Midbrain (tissue), 1 donor: ENCODE measurements around the gene PIK3C3.
A peak's percentile ranks its signal among the peaks of the same experiment; 100 is the strongest.
"Not testable (repeated sequence)": the region's sequence is repeated elsewhere in the genome, so short reads cannot be mapped to it uniquely, and the experiment has no call there.

Source experiments
- DNase-seq: peaks from one replicate; lab custom pipeline; 2025; lab: John Stamatoyannopoulos, UW

The PIK3C3 gene

DNA sequence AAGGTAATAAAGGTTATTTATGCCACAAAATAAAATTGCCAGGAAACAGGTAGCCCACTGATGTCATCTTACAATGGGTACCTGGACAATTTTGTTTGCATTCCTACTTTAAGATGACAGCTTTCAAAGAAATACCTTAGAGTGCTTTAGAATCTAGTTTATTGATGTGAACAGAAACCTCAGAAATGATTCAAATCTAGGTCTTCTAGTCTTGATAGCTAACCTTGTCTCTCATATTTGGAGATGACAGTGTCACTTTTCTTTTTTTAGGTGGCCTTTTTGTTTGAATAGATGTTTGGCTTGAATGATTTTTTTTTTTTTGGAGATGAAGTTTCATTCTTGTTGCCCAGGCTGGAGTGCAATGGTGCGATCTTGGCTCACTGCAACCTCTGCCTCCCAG is 69.1 kb downstream of the PIK3C3 start:
- DNase-seq = no peak

- no peak for DNase-seq
Measured at GRCh38 chr18:42025491-42025890, 70.5 kb downstream of the PIK3C3 start.

DNA sequence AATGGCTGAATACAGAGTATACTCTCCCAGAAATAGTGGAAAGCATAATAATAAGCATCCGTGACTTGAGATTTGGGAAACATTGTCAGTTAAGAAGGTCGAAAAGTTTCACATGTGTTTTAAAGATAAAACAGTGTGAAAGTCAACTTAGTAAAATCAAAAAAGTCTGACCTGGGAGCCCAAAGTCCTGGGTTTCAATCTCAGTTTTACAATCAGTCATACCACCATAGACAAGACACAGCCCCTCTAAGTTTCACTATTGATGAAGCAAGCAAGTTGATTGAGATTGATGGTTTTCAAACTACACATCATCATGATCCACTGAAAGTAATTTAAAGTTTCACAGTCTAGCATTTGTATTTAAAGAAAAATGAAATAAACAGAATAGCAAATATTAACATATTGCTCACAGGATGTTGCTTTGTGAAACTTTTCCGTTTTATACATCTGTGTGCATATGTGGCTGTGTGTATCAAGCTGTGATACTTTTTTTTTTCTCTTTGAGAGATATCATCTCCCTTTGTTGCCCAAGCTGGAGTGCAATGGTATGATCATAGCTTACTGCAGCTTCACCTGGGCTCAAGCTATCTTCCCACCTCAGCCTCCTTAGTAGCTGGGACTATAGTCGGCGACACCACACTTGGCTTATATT is 71.1 kb downstream of the PIK3C3 start:
- no peak for DNase-seq

DNA sequence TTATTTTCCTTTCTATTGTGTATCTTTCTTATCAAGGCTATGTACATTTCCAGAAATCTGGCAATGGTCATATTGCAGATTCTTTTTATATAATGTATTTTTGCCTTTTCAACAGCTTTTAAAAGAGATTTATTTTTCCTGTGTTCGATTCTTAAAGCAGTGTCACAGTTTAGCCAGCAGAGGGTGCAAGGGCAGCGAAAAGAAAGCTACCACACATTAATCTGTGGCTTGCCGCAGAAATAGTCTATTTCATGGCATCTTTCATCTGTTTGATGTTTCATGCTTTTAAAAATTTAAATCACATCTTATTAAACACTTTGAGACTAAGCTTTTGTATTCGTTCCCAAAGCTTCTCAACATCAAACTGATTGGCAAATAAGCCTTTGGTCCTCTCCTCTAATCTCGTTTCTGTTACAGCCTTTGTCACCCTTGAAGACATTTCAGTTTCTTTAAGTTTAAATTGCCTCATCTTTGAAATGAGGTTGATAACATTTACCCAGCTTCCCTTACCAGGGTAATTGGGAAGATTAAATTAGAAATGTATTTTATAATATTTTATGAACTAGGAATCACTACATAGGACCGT is 73.3 kb downstream of the PIK3C3 start:
- DNase-seq = peak; percentile 30

DNA sequence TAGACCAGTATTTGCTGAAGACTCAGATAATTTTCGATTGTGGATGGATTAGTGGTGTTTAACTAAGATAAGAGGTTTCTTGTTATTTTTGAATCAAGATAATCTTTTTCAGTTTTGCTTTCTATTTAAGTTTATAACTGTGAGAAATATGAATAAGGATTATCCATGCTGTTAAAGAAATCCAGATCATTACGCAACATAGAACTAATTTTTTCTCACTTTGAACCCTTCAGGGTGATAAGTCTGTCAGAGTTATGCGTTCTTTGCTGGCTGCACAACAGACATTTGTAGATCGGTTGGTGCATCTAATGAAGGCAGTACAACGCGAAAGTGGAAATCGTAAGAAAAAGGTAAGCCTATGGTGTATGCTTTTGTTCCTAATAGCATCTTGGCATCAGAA is 74.1 kb downstream of the PIK3C3 start:
- DNase-seq = no peak

DNA sequence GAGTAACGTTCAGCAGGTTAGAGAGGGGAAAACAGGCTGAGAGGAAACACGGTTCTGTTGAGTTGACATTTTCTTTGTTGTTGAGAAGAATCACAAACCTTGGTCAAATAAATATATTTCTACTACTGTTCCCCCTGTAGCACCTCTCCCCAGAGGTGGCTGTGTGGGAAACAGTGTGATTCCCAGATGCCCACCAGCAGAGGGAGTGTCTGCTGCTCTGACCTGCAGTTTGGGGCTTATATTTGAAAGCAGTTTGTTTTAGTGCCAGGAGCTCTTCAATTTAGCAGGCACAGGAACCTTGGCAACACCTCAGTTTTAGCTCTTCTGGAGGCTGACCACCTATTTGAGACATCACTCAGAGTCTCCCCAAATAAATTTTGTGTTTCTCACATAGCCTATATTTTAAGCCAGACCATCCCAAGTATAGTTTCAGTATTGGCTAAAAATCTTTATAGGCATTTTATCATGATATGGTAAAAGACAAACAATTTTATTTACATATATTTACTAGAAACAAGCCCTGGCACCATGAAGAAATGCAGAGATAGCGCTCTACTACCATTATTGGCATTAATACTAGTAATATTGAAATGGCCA is 75.7 kb downstream of the PIK3C3 start:
- DNase-seq = peak; percentile 9

- DNase-seq = no peak
Measured at GRCh38 chr18:42032447-42032846, 77.4 kb downstream of the PIK3C3 start.

DNA sequence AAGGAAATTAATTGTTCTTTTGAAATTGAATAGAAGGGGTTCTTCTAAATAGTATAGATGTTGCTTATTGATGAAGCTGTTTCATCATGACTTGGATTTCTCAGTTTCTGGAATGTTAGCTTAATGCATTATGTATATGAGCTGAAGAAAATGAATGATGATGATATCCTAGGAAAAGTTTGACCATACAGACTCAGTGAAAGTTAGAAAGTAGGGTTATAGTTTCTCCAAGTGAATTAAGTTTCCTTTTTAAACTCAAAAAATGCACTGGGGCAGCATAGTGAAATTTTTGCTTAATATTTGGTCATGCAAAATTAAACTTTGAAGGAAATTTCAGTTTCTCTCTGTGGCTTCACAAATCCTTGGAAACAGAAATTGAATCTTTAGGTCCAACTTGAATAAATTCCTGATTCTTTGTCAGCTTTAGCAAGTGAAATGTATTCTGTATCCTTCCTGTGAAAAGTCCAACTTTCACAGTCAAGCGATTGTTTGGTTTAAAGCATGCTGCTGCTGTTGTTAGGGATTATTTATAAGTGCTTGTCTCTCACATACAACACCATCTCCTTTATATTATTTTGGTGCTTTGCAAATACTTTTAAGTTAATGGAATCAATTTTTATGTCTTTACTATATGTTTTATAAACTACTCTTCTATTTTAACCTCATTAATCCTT is 78.2 kb downstream of the PIK3C3 start:
- DNase-seq = peak; percentile 37

- no peak for DNase-seq
Measured at GRCh38 chr18:42038936-42039335, 83.9 kb downstream of the PIK3C3 start.

DNA sequence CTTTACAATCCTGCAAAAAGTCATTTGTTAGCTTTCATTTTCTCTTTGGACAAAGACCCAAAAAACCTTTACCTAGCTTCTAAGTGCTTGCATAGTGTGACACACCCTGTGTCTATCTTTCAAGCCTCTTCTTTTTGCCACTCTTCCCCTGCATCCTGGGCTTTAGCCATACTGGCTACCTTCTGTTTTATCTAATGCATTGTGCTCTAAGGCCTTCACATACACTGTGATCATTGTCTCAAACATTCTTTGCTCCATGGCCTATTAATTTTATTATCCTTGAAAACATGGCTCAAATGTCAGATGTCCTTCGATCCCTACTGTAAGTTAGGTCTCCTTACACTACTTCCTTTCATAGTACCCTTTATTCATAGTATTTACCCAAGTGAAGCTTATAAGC is 84.4 kb downstream of the PIK3C3 start:
- DNase-seq = no peak

DNA sequence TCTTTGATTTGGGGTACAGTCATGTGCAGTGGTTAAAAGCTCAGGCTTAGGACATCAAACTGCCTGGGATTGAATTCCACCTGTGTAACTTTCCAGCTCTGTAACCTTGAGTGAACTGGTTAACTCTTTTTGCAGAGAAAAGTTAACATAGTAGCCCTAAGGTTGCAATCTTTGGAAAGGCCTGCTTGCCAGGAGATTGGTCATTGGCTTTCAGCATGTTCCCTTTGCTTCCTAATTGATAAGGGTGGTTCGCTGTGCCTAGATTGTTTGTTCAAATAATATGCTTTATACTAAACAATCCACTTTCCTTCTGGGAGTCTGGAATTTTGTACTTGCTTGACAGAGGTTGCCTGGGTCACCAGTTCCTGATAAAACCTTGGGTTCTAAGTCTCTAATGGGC is 86.8 kb downstream of the PIK3C3 start:
- no peak for DNase-seq

DNA sequence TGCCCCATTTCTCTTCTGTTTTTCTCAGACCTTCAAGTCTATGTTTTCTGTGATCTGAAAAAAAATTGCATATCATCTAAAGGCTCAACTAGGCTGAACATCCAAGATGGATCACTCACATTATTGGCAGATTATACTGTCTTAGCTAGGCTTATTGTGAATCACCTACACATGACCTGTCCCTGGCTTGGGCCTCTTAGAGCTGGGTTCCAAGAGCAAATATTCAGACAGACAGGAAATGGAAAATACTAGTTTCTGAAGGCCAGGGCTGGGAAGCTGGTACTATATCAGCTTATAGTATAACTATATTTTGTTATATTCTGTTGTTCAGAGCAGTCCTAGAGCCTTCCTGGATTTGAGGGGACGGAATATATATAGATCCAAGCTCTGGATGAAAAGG is 90.3 kb downstream of the PIK3C3 start:
- DNase-seq = no peak

GRCh38 chr18:42047721-42048120 is 92.7 kb downstream of the PIK3C3 start:
- DNase-seq = no peak

GRCh38 chr18:42048158-42048557 is 93.1 kb downstream of the PIK3C3 start:
- DNase-seq = no peak

DNA sequence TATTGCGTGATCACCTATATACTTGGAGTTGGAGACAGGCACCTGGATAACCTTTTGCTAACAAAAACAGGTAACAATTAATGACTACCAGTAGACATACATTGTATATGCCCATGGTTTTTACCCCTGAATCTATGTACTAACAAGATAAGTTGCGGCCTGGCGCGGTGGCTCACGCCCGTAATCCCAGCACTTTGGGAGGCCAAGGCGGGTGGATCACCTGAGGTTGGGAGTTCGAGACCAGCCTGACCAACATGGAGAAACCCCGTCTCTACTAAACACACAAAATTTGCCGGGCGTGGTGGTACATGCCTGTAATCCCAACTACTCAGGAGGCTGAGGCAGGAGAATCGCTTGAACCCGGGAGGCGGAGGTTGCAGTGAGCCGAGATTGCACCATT is 94.5 kb downstream of the PIK3C3 start:
- DNase-seq = not testable (repeated sequence)

- no peak for DNase-seq
Measured at GRCh38 chr18:42051411-42051810, 96.4 kb downstream of the PIK3C3 start.

GRCh38 chr18:42052122-42052708 is 97.2 kb downstream of the PIK3C3 start:
- peak; percentile 57 for DNase-seq

- DNase-seq = peak; percentile 67
Measured at GRCh38 chr18:42053188-42053781, 98.3 kb downstream of the PIK3C3 start.

DNA sequence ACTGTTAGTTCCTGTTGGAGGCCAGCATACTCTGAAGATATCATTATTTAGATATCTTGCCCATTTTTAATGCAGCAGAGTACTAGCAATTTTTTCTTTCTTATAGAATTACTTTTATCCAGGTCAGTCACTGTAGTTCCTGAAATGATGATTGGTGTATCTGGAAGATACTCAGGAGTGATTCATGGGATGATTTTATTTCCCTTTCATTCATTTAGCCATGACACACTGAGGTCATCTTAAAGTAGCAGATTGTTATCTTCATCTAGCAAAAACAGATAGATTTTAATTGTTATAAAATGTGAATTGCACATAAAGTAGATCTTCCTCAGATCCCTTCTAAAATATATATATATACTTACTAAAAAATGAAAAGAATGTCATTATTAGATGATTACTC is 109.1 kb downstream of the PIK3C3 start:
- no peak for DNase-seq

DNA sequence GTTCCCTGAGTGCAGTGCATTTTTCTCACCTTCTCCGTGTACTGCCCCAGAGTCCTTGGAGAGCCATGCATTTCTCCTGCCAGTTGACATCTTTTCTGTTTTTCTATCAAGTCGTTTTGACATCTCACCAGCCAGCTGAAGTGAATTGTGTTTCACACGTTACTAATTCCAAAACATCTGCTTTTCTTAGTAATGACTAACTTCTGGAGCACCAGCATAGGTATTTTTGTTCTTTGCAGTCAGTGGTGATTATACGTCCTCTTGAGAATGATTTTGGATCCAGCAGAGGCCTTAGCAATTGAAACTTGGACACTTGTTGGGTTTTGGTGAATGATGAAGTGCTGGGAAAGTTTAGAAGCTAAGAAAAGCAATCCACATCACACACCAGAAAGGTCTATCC is 112.5 kb downstream of the PIK3C3 start:
- no peak for DNase-seq

GRCh38 chr18:42068030-42068429 is 113.0 kb downstream of the PIK3C3 start:
- DNase-seq = no peak

GRCh38 chr18:42069036-42069435 is 114.0 kb downstream of the PIK3C3 start:
- no peak for DNase-seq
